Umbilical cord (tissue), 2 donors: ENCODE measurements around the gene UBE2U. TPM values are rescaled to one million over a fixed set of nuclear protein-coding genes. Genes with fewer than 3 reads are reported as not detected.
A peak's percentile ranks its signal among the peaks of the same experiment; 100 is the strongest.
"Not testable (repeated sequence)": the region's sequence is repeated elsewhere in the genome, so short reads cannot be mapped to it uniquely, and the experiment has no call there.

Experiments
- DNase-seq: peaks from one replicate; pipeline ENCODE4 v3.0.0-alpha.2; 2015; ENCODE audit warnings: low spot score
- total RNA-seq: library from RNA; depleted of rRNA; stranded (reverse); fragments of >200 nt; gene quantifications from one replicate; pipeline ENCODE4 v1.2.3, GENCODE V29; 2014; ENCODE audit warnings: low replicate concordance; ENCODE audit not compliant: insufficient read depth

UBE2U gene
- total RNA-seq, 1 donor from 2014 or later = not detected

- DNase-seq = no peak
These were observed 11.1 kb upstream of the UBE2U start for GRCh38 chr1:64192290-64192689.

- DNase-seq = no peak
These were observed 9.0 kb upstream of the UBE2U start for GRCh38 chr1:64194168-64195080.

GRCh38 chr1:64195081-64195395 lies 8.4 kb upstream of the UBE2U start:
- DNase-seq = peak; percentile 36

GRCh38 chr1:64196074-64196870 lies 7.2 kb upstream of the UBE2U start:
- peak; percentile 14 for DNase-seq

GRCh38 chr1:64197076-64197475 lies 6.3 kb upstream of the UBE2U start:
- DNase-seq = no peak

- DNase-seq = no peak
These were observed 4.3 kb upstream of the UBE2U start for GRCh38 chr1:64199154-64199553.

GRCh38 chr1:64200064-64200463 lies 3.4 kb upstream of the UBE2U start:
- DNase-seq = no peak

- DNase-seq = no peak
These were observed 5.8 kb downstream of the UBE2U start for GRCh38 chr1:64209221-64209620.

GRCh38 chr1:64212031-64212430 lies 8.6 kb downstream of the UBE2U start:
- peak; percentile 67 for DNase-seq

GRCh38 chr1:64215576-64215975 lies 12.2 kb downstream of the UBE2U start:
- DNase-seq = no peak

- no peak for DNase-seq
These were observed 16.8 kb downstream of the UBE2U start for GRCh38 chr1:64220241-64220640.

GRCh38 chr1:64223329-64224151 lies 20.1 kb downstream of the UBE2U start:
- DNase-seq = no peak

- DNase-seq = not testable (repeated sequence)
These were observed 20.8 kb downstream of the UBE2U start for GRCh38 chr1:64224236-64224635.

- DNase-seq = no peak
These were observed 24.9 kb downstream of the UBE2U start for GRCh38 chr1:64228167-64228957.

GRCh38 chr1:64229307-64229706 lies 25.9 kb downstream of the UBE2U start:
- DNase-seq = no peak

- DNase-seq = no peak
These were observed 27.7 kb downstream of the UBE2U start for GRCh38 chr1:64231153-64231552.

- DNase-seq = no peak
These were observed 28.2 kb downstream of the UBE2U start for GRCh38 chr1:64231654-64232053.

- DNase-seq = no peak
These were observed 31.3 kb downstream of the UBE2U start for GRCh38 chr1:64234714-64235113.

- no peak for DNase-seq
These were observed 31.8 kb downstream of the UBE2U start for GRCh38 chr1:64235181-64235580.

- DNase-seq = no peak
These were observed 32.5 kb downstream of the UBE2U start for GRCh38 chr1:64235910-64236309.

- DNase-seq = no peak
These were observed 33.1 kb downstream of the UBE2U start for GRCh38 chr1:64236541-64236954.
